GM12875 (cell line): Measurements from ENCODE around the gene COX8C.

ENCODE experiments used
- H3K4me3 ChIP-seq: one replicate; pipeline ENCODE4 v1.5.1; 2011; ENCODE audit warnings: low read depth, low read length, control low read depth
- CTCF ChIP-seq: IDR thresholded peaks from 2 replicates; pipeline ENCODE4 v1.5.1; 2011; ENCODE audit warnings: low read depth, mild to moderate bottlenecking, control low read depth, inconsistent platforms, low read length, moderate library complexity, borderline replicate concordance; ENCODE audit not compliant: insufficient read depth

COX8C gene

GRCh38 chr14:93331002-93331727 lies 15.8 kb upstream of the COX8C start:
- no peak for TF ChIP-seq CTCF
- H3K4me3 ChIP-seq: peak overlapping the region; percentile 77

GRCh38 chr14:93331728-93332396 lies 15.1 kb upstream of the COX8C start:
- TF ChIP-seq CTCF: no peak
- peak overlapping the region; percentile 77 for H3K4me3 ChIP-seq

GRCh38 chr14:93332397-93332852 lies 14.6 kb upstream of the COX8C start:
- no peak for TF ChIP-seq CTCF
- H3K4me3 ChIP-seq: peak overlapping the region; percentile 77

- TF ChIP-seq CTCF: no peak
- H3K4me3 ChIP-seq: peak within 1 kb of the TSS; percentile 77
These were observed 13.9 kb upstream of the COX8C start, which contains the start of gene BTBD7 for GRCh38 chr14:93332853-93333630. Gene BTBD7 (minus strand): TSS chr14:93333036. CDS start chr14:93296051, 36,985 bp downstream.

- peak overlapping the region; percentile 77 for H3K4me3 ChIP-seq
- TF ChIP-seq CTCF: no peak
These were observed 13.3 kb upstream of the COX8C start for GRCh38 chr14:93333631-93334103.

GRCh38 chr14:93337143-93337753 lies 9.7 kb upstream of the COX8C start:
- no peak for TF ChIP-seq CTCF
- no peak overlapping the region for H3K4me3 ChIP-seq
